Activated CD4-positive, alpha-beta T cell treated with anti-CD3 and anti-CD28 coated beads, Interleukin-2, amount 50 U/mL, for 1 hour (primary cell): Measurements from ENCODE around the gene SUGCT.
"Not testable (repeated sequence)": the region's sequence is repeated elsewhere in the genome, so short reads cannot be mapped to it uniquely, and the experiment has no call there.

ENCODE experiments used
- DNase-seq: peaks from one replicate; pipeline ENCODE4 v3.0.0-alpha.2; 2020

Gene SUGCT

GRCh38 chr7:40204581-40204980 is 69.8 kb downstream of the SUGCT start:
- no peak for DNase-seq

- DNase-seq: no peak
Measured at GRCh38 chr7:40205992-40206391, 71.2 kb downstream of the SUGCT start.

DNA sequence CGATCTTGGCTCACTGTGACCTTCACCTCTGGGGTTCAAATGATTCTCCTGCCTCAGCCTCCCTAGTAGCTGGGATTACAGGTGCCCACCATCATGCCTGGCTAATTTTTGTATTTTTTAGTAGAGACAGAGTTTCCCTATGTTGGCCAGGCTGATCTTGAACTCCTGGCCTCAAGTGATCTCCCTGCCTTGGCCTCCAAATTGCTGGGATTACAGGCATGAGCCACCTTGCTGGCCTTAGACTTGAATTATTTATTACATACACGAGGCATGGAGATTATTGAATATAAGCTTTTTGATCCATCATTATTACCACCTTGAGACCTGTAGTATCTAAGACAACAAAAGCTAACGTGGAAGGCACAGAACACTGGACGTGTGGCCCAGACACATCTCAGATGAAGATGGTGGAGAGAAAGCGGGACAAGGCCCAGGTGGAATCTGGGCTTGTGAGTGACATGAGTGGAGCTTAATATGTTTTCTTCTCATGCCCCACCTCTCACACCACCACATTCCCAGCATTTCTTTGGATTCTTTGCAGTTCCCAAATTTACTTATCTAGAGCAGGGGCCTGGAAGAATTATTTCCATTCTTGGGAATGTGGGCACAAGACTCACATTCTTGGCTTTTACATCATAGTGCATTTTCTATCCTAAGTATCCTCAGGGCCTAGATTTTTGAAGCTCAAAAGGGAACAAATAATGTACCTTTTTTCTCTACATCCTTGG is 76.6 kb downstream of the SUGCT start:
- DNase-seq: no peak

DNA sequence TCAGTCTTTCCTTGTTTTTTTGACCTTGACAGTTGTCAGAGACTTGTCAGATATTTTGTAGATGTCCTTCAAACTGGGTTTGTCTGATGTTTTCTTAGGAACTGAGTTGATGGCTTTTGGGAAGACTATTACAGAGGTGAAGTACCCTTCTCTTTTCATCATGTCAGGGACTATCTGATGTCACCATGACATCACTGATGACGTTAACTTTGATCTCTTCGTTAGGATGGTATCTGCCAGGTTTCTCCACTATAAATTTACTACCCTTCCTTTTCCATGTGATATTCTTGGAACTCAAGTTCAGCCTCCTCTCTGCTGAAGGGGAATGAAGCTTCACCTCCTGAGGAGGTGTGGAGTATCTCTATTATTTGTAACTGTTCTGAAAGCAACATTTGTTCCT is 78.5 kb downstream of the SUGCT start:
- DNase-seq: no peak

DNA sequence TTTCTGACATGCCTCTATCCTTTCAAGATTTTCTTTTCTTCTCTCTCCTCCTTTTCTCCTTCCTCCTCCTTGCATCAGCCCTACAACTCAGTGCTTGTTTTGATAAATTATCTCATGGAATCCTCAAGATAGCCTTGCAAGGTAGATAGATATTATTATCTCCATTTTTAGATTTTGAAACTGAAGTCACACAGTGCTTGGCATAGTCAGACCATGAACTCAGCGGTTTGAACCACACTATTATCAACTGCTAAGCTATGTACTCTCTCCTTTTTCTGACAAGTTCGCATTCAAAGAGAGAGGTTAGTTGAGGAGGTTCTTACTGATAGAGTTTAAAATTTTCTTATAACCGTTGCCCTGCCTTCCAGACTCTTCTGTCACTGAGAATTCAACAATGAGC is 79.1 kb downstream of the SUGCT start:
- DNase-seq: no peak

GRCh38 chr7:40218612-40219011 is 83.8 kb downstream of the SUGCT start:
- not testable (repeated sequence) for DNase-seq

DNA sequence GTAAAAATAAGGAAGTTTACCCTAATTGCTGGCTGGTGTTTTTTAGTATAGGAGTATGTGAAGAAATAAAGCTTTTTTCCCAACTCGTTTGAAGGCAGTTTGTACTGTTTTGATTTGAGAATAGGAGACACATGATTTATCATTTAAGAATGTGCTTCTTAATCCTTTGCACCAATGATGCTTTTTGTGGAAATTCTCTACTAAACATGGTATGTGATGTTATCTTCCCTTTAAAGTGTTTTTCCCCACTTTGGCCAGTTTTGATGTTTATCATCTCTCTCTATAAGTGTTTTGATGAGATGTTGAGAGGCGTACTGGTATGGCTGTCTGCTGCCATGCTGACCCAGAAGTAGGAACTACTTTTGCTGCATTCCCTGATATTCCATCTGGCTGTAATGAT is 85.1 kb downstream of the SUGCT start:
- DNase-seq: no peak

DNA sequence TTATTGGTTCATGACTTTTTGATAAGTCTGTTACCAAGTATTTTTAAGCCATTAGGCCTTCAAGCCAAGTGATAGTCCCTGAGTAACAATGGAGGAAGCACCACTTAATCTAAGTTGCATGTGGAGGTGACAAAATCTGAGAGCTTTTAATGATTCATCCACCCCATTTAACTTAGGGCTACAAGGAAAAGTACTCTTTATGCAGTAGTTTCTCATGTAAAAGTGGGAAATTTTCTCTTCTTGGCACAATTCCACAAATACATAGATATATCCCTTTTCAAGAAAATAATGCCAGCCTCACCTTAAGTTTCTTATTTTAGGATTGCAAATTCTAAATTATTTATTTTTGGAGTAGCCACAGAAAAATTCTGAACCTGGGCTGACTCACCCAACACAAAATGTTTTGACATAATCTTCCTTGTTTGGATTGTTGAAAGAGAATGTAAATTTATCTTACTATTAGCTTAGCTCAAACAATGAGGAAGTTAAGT is 85.7 kb downstream of the SUGCT start:
- no peak for DNase-seq

DNA sequence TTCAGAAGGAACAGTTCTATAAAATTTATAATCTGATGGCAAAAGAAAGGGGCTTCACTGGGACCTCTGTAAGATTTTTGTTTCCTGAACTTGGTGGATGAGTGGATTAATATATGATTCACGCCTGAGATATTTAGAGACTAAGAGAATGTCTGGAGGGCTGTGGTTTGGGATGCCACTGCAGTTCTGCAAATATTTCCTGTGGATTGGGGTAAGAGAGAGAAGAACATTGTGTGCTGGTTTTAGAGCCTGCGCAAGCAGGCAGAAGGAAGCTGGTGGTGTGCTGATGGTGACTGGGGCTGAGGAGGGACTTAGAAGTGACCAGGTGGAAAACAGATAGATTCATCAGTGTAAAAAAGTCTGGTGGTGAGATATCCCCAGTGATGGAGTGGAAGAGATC is 87.0 kb downstream of the SUGCT start:
- DNase-seq: no peak

GRCh38 chr7:40223451-40224127 is 88.8 kb downstream of the SUGCT start:
- no peak for DNase-seq

- DNase-seq: no peak
Measured at GRCh38 chr7:40230101-40230500, 95.3 kb downstream of the SUGCT start.

GRCh38 chr7:40231796-40232195 is 97.0 kb downstream of the SUGCT start:
- DNase-seq: no peak

- no peak for DNase-seq
Measured at GRCh38 chr7:40232242-40232893, 97.6 kb downstream of the SUGCT start.

- no peak for DNase-seq
Measured at GRCh38 chr7:40234046-40234445, 99.2 kb downstream of the SUGCT start.

GRCh38 chr7:40234666-40235065 is 99.9 kb downstream of the SUGCT start:
- no peak for DNase-seq

DNA sequence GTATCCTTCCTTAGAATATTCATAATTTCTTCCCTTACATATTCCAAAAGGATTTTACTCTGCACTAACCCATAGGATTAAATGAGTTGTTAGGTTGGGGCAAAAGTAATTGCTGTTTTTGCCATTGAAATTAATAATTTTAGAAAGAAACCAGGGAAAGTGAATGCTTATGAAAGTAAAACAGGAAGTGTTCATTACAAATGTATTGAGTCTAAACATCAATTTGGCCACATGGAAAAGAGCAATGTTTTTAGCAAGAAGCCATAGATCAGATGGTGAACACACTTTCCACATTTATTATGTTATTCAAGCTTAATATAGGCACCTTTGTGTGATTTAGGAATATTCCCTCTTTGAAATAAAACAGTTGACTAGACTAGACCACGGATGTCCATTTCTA is 102.9 kb downstream of the SUGCT start:
- no peak for DNase-seq

DNA sequence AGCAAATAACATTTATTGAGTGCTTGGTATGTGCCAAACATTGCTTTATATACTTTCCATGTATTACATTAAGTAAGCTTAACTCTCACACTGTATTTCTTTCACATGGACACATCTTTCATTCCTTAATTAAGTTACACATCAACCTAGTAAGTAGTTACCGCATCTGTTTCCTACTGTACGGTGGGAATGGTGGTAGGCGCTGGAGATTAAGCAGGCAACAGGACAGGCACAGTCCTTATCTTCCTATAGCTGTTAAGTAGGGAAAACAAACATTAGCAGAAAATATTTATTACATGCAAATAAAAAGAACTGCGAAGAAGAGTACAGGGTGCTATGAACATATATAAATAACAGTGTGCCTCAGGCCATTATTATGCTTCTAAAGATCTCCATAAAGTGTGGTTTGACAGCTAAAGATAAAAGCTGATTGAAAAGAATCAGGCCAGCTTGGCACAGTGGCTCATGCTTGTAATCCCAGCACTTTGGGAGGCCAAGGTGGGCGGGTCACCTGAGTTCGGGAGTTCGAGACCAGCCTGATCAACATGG is 105.0 kb downstream of the SUGCT start:
- no peak for DNase-seq

- DNase-seq: no peak
Measured at GRCh38 chr7:40243076-40243475, 108.3 kb downstream of the SUGCT start.

DNA sequence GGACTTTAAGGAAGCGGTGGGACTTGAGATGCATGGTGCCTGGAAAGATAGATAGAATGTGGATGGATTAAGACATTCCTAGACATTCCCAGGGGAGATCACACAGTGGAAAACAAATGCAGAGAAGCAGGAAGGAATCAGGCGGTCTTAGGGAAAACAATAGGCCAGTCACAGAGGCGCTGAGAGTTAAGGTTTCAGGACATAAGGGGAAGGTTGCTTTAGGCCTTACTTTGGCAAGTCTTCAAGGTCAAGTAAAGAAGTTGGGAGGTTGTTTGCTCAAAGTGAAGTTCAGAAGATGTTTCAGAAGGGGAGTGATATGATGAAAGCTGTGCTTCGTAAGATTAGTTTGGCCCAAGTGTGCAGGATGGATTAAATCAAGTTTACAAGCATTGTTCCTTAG is 109.4 kb downstream of the SUGCT start:
- DNase-seq: no peak

DNA sequence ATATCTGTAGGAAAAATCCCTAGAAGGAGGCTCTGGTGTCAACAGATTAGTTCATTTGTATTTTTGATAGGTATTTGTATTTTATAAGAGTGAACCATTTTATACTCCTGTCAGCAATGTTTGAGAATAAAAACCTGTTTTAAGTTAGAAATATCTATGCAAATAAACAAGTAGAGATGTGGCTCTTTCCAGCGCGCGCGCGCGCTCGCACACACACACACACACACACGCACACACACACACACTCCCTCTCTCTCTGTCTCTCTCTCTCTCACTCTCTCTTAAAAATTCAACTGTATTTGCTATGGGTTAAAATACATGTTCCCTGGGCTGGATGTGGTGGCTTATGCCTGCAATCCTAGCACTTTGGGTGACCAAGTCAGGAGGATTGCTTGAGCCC is 113.9 kb downstream of the SUGCT start:
- no peak for DNase-seq

- not testable (repeated sequence) for DNase-seq
Measured at GRCh38 chr7:40253444-40253843, 118.6 kb downstream of the SUGCT start.

GRCh38 chr7:40263752-40264390 is 129.1 kb downstream of the SUGCT start:
- no peak for DNase-seq

GRCh38 chr7:40267583-40267982 is 132.8 kb downstream of the SUGCT start:
- DNase-seq: no peak
